ENCODE data around the gene THBS4.

Gene THBS4

DNA sequence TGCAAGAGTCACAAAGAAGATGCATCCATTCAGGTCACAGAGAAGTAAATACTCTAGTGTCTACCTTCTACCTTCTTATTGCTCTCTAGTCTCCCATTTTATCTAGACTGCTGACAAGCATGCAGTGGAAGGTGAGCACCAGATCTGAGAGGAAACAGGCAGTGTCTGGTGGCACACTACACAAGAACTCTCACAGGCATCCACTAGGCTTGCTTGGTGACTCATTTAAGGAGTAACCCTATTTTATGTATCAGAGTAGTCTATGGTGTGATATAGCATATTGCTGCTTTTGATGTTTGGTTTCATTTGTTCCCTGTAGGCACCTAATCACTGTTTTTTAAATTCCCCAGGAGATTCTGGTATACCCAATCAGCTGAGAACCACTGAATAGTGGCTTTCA, 1.6 kb upstream of the THBS4 start:
- Histone ChIP-seq H3K36me3 (replicated peaks; ENCODE audit: low read depth, low read length) (no peaks in the 10 kb centered on the region), H4K20me1 (ENCODE audit: insufficient read depth, low read length) (no peaks in the 10 kb centered on the region), H3K79me2 (ENCODE audit: low read length) (no peaks in the 10 kb centered on the region), H2AFZ (ENCODE audit: low read depth, low read length) (no peak overlapping the region), H3K27ac (ENCODE audit: low read length) (no peak overlapping the region), H3K4me3 (ENCODE audit: low read length) (no peak overlapping the region), H3K4me2 (ENCODE audit: low read length) (no peak overlapping the region), H3K9ac (ENCODE audit: low read length) (no peak overlapping the region), H3K4me1 (ENCODE audit: low read length) (peaks cover 16% of the 10 kb centered on the region), H3K9me3 (ENCODE audit: insufficient read depth, low read length) (no peaks in the 10 kb centered on the region), H3K27me3 (ENCODE audit: low read depth, low read length) (peaks cover 14% of the 10 kb centered on the region; the same call in 1 of the 2 replicates)
- no peak for TF ChIP-seq EZH2phosphoT487 (IDR thresholded peaks at IDR 0.05; ENCODE audit: low read depth)
- TF ChIP-seq, protein P1, sequence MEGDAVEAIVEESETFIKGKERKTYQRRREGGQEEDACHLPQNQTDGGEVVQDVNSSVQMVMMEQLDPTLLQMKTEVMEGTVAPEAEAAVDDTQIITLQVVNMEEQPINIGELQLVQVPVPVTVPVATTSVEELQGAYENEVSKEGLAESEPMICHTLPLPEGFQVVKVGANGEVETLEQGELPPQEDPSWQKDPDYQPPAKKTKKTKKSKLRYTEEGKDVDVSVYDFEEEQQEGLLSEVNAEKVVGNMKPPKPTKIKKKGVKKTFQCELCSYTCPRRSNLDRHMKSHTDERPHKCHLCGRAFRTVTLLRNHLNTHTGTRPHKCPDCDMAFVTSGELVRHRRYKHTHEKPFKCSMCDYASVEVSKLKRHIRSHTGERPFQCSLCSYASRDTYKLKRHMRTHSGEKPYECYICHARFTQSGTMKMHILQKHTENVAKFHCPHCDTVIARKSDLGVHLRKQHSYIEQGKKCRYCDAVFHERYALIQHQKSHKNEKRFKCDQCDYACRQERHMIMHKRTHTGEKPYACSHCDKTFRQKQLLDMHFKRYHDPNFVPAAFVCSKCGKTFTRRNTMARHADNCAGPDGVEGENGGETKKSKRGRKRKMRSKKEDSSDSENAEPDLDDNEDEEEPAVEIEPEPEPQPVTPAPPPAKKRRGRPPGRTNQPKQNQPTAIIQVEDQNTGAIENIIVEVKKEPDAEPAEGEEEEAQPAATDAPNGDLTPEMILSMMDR (IDR thresholded peaks at IDR 0.05; ENCODE audit: low read depth, low read length): no peak

DNA sequence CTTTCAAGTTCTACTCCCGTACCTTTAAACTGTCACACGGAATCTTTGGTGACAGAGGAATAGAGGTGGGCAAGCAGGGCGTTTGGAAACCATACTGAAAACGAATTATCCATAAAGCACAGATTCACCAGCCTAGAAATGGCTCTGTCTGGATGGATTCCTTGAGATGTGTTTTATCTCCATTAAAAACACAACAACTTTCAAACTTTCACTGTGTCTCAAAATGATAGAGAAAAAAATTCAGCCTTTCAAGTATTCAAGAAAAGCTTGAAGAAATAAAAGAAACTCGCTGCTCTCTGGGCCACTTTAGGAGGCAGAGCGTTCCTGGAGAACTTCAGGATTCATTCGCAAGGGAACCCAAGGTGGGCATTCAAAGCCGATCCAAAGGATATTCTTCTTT, 589 bp upstream of the THBS4 start:
- Histone ChIP-seq H2AFZ (ENCODE audit: low read depth, low read length) (no peak overlapping the region), H3K4me2 (ENCODE audit: low read length) (no peak overlapping the region), H3K4me1 (ENCODE audit: low read length) (peaks cover 16% of the 10 kb centered on the region), H3K27ac (ENCODE audit: low read length) (no peak overlapping the region), H3K27me3 (ENCODE audit: low read depth, low read length) (peaks cover 21% of the 10 kb centered on the region; the same call in 1 of the 2 replicates), H3K4me3 (ENCODE audit: low read length) (no peak overlapping the region), H3K79me2 (ENCODE audit: low read length) (no peaks in the 10 kb centered on the region), H3K36me3 (replicated peaks; ENCODE audit: low read depth, low read length) (no peaks in the 10 kb centered on the region), H4K20me1 (ENCODE audit: insufficient read depth, low read length) (no peaks in the 10 kb centered on the region), H3K9me3 (ENCODE audit: insufficient read depth, low read length) (no peaks in the 10 kb centered on the region), H3K9ac (ENCODE audit: low read length) (no peak overlapping the region)
- TF ChIP-seq, protein P1 (IDR thresholded peaks at IDR 0.05; ENCODE audit: low read depth, low read length): no peak
- no peak for TF ChIP-seq EZH2phosphoT487 (IDR thresholded peaks at IDR 0.05; ENCODE audit: low read depth)

DNA sequence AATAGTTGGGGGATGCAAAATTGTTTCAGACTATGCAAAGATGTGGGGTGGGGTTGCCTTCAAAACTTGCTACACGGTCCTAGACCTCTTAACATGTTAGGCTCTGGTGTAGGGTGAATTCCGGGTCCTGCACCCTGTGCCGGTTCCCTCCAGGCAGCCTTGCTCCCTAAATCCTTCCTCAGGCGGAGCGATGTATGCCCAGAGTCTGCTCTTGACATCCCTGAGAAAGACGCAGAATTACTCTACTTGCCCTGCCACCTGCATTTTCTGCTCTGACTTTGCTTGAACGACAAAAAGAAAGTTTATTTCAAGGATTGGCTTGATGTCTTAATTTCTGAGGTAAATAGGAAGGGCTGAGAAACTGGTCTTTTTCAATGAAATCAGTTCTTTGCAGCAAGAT, 691 bp downstream of the THBS4 start:
- peaks cover 24% of the 10 kb centered on the region; the same call in 1 of the 2 replicates for H3K27me3 ChIP-seq (ENCODE audit: low read depth, low read length)
- H3K9ac ChIP-seq (ENCODE audit: low read length): no peak overlapping the region
- no peak overlapping the region for H2AFZ ChIP-seq (ENCODE audit: low read depth, low read length)

DNA sequence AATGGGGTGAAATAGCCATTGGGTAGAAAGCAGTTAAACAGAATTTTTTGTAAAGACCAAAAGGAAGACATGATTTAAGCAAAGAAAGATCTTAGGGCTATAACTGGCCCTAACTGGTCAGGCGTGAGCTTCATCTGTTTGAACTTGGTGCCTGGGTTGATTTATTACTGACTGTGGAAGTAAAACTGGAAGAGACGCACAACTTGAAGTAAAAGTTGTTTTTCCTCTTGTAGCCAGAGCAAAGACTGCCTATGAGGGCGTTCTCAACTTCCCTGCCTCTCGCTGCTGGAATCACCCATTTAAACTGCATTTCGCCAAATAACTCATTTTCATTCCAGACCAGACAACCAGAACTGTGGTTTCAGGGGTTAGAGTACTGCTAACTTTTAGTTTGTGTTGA, 1.5 kb downstream of the THBS4 start:
- TF ChIP-seq, protein P1 (IDR thresholded peaks at IDR 0.05; ENCODE audit: low read depth, low read length): no peak
- TF ChIP-seq EZH2phosphoT487 (IDR thresholded peaks at IDR 0.05; ENCODE audit: low read depth): no peak
- Histone ChIP-seq H4K20me1 (ENCODE audit: insufficient read depth, low read length) (no peaks in the 10 kb centered on the region), H3K9ac (ENCODE audit: low read length) (no peak overlapping the region), H3K9me3 (ENCODE audit: insufficient read depth, low read length) (no peaks in the 10 kb centered on the region), H3K4me1 (ENCODE audit: low read length) (peaks cover 16% of the 10 kb centered on the region), H3K27me3 (ENCODE audit: low read depth, low read length) (peaks cover 24% of the 10 kb centered on the region; the same call in 1 of the 2 replicates), H3K4me2 (ENCODE audit: low read length) (peak overlapping the region; percentile 57), H3K27ac (ENCODE audit: low read length) (no peak overlapping the region), H3K4me3 (ENCODE audit: low read length) (peak overlapping the region; percentile 32; the same call in 1 of the 2 replicates), H2AFZ (ENCODE audit: low read depth, low read length) (peak overlapping the region; percentile 57; the same call in 1 of the 2 replicates), H3K79me2 (ENCODE audit: low read length) (no peaks in the 10 kb centered on the region), H3K36me3 (replicated peaks; ENCODE audit: low read depth, low read length) (no peaks in the 10 kb centered on the region)

More for the DNA sequence above, 691 bp downstream of the THBS4 start:
- H4K20me1 ChIP-seq (ENCODE audit: insufficient read depth, low read length): no peaks in the 10 kb centered on the region
- no peaks in the 10 kb centered on the region for H3K36me3 ChIP-seq (replicated peaks; ENCODE audit: low read depth, low read length)
- H3K4me2 ChIP-seq (ENCODE audit: low read length): no peak overlapping the region
- TF ChIP-seq, protein P1 (IDR thresholded peaks at IDR 0.05; ENCODE audit: low read depth, low read length): no peak
- no peak for TF ChIP-seq EZH2phosphoT487 (IDR thresholded peaks at IDR 0.05; ENCODE audit: low read depth)
- no peak overlapping the region for H3K27ac ChIP-seq (ENCODE audit: low read length)
- H3K79me2 ChIP-seq (ENCODE audit: low read length): no peaks in the 10 kb centered on the region
- no peak overlapping the region for H3K4me3 ChIP-seq (ENCODE audit: low read length)
- no peaks in the 10 kb centered on the region for H3K9me3 ChIP-seq (ENCODE audit: insufficient read depth, low read length)
- H3K4me1 ChIP-seq (ENCODE audit: low read length): peaks cover 16% of the 10 kb centered on the region

Data from OCI-LY3 (cell line).